NCI-H1092 treated with DMSO at 0.1 percent for 48 hours (cell line): ENCODE data around the gene HNF4A.

Source experiments
- DNase-seq: peaks from one replicate; lab custom pipeline; 2025; lab: John Stamatoyannopoulos, UW

HNF4A gene

DNA sequence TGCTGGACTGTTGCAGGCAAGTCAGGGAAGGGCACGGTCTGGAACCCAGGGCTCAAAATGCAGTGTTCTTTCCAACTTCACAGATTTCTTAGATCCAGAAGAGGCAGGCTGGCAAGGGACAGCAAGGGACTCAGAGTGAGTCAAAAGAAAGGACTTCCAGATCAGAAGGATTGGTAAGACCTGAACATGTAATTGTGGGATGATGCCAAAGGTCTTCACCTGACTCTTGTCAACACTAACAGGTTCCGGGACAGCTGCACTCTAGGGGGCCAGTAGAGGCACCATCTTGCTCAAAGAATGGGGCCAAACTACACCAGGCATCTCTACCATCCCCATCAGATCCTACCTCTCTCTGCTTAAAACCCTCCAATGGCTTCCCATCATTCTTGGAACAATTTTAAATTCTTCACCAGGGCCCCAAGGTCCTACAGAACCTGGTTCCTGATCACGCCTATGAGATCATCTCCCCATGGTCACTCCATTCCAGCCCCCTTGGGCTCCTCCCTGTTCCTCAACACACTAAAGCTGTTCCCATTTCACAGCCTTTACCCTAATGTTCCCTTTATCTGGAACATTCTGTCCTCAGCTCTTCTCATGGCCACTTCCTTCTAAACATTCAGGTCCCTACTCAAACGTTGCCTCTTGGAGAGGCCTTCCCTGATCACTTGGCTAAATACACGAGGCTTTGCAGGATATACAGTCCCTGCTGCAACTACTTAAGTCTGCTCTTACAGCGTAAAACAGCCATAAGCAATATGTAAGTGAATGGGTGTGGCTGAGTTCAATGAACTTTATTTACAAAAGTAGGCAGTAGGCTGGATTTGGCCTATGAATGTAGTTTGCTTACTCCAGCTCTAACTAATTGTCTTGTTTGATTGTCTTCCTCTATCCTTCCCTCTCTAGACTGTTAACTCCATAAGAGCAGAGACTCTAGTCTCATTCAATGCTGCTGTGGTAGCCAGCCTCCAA is 90.5 kb downstream of the HNF4A start:
- no peak for DNase-seq

DNA sequence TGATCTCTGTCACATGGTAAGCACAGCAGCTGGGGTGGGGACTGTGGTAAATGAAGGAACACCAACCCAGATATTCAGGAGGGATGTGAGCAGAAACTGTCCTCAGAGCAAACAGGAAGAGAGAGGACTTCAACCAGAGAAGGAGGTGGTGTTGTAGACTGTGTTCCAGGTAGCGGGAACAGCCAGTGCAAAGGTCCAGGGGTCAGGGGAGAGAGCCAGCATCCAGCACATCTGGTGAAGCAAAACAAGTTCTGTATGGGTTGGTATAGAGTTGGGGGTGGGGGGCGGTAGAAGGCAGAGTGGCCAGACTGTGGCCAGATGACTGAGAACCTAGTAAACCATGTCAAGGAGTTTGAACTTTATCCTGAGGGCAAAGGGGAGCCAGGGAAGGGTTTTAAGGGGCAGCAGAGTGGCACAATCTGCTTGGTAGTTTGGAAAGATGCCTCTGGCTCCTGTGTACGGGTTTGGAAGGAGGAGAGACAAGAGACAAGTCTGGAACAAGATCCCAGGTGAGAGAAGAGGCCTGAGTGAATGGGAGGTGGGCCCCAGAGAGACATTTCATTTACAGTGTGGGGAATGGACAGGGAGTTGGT is 92.4 kb downstream of the HNF4A start:
- DNase-seq: no peak

DNA sequence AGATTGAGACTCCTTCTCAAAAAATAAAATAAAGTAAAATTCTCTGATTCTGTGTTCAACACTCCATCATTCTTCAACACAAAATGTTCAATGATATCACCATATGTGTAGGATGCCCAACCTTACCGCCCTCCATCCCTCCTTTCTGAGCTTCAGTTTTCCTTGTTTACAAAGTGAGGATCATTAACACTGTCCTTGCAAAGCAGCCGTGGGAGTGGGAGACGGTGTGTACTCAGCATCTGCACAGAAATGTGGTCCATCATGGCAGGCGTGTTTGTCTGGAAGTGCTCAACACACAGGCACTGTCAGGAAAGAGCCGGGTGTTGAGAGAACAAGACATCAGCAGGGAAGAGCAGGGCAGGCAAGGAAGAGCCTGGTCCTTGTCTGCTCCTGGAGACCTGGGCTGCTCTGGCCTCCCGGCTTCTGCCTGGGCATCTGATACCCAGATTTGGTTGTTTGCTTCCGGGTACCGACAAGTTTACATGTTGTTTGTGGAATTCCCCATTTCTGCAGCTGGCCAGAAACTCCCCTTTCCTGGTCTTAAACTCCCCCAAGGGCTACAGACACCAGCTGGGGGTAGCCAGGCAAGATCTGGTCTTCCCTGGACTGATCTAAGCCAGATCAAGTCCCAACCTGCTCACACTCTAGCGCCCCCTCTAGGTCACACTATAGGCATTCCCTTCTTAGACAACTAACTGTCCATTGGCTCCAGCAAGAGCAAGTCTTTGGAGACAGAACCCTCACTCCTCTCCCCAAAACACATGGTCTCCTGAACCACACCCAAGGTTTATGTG is 93.5 kb downstream of the HNF4A start:
- DNase-seq: no peak

DNA sequence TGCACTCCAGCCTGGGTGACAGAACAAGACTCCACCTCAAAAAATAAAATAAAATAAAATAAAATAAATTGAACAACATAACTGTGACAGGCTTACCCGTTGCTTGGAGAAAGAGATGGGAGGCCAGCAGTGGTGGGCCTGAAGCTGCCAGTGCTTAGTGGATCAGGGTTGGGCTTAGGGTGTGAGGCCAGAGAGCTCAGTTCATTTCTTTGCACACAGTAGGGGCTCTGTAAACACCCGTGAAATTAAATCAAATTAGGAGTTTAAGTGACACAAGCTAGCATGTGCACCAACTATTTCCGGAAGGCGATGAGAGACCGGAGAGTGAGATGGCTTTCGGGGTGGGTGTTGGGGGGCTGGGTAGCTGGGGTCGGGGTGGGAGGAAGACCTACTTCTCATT is 94.4 kb downstream of the HNF4A start:
- no peak for DNase-seq

DNA sequence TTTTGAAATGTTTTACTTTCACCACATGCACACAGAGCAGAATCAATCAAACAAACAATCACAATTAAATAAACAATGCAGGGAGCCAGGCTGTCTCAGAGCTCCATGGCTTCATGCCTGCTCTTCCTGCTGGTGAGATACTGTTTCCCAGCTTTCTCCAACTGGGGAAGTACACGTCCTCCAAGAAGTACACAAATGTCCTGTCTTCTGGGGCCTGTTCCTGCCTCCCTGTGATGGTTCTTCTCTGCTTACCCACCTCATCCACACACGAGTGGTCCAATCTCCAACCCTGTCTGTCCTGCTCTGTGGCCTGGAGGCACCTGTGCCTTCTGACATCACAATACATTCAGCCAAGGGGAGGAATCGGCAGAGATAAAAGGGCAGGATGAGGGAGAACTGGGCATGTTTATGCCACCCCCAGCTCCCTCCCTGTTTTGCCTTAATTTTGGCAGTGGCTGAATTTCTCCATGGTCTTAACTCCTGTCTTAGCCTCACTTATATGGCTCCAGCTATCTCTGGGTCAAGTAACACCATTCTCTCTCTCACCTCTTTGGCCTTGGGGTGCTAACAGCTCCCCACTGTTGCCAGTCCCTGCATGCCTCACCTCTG is 94.9 kb downstream of the HNF4A start:
- no peak for DNase-seq

DNA sequence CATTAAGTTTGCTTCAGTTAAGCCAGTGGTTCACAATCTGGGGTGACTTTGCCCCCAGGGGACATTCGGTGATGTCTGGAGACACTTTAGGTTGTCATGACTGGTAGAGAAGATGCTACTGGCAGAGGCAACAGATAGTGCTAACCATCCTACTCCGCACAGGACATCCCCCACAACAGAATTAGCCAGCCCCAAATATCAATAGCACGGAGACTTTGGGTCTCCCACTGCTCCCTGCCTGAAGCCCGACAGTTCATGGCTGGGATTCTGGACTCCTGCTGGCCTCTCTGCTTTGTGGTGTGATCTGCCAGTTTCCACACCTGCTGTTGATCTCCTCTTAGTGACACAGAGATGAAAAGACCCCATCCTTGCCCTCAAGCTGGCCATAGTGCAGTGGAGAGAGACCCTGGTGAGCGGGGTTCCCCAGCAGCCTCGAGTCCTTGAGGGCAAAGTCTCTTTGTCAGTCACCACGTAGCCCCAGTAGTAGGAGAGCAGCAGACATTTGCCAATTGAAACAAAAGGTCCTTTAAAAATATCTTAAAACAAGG is 95.5 kb downstream of the HNF4A start:
- DNase-seq: no peak

DNA sequence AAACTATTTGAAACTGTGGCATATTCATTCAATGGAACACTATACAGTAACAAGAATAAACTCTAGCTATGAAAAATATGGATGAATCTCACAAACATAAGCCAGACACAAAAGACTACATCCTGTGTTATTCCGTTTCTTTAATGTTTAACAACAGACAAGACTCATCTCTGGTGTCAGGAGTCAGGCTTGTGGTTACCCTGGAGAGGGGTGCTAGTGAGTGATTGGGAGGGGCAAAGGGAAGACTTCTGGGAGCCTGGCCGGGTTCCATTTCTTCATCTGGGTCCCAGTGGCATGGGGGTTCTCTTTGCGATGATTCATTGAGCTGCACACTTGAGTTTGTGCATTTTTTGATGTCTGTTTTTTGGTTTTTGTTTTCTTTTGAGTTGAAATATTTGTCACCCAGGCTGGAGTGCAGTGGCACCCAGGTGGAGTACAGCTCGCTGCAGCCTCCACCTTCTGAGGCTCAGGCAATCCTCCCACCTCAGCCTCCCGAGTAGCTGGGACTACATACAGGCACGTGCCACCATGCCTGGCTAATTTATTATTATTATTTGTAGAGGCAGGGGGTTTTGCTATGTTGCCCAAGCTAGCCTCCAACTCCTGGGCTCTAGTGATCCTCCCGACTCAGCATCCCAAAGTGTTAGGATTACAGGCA is 98.9 kb downstream of the HNF4A start:
- DNase-seq: no peak

DNA sequence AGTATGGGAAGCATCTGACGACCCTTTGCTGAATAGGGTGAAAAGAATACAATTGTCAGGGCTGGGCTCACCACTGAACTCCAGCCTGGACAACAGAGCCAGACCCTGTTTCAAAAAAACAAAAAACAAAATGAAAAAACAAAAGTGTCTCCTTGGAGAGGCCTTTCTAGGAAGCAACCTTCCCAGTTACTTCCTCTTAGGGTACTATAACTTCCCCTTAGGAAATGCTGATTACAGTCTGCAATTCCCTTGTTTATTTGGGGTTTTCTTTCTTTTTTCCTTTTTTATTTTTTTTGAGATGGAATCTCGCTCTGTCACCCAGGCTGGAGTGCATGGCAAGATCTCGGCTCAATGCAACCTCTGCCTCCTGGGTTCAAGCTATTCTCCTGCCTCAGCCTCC is 99.6 kb downstream of the HNF4A start:
- DNase-seq: no peak

DNA sequence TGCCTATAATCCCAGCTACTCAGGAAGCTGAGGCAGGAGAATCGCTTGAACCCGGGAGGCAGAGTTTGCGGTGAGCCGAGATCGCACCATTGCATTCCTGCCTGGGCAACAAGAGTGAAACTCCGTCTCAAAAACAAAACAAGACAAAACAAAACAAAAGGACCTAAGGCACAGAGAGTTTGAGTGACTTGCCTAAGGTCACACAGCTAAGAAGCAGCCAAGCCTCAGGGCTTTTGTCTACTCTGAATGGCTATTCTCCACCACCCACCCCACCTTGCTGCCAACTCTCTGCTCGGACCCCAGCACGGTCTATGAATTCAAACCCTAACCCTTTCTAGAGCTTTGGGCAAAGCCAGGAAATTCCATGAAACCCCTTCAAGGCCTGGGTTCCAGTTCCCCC is 101.1 kb downstream of the HNF4A start:
- DNase-seq: no peak

DNA sequence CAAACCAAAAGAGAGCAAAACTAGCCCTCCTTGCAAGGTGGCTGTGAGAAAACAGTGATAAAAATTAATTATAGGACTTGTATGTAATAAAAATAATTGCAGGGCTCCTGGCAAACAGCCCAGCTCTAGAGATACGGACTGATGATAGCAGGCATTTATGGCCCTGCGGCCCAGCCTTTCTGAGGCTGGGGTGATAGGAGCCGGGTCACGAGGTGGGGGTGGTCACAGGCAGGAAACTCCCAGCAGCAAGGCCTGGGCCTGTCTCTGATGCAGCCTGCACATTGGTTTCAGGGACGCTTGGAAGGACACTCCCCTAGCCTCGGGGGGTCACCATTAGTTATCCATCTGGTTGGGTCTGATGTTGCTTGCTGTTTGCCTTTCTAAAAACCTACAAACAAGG is 101.5 kb downstream of the HNF4A start:
- DNase-seq: no peak

DNA sequence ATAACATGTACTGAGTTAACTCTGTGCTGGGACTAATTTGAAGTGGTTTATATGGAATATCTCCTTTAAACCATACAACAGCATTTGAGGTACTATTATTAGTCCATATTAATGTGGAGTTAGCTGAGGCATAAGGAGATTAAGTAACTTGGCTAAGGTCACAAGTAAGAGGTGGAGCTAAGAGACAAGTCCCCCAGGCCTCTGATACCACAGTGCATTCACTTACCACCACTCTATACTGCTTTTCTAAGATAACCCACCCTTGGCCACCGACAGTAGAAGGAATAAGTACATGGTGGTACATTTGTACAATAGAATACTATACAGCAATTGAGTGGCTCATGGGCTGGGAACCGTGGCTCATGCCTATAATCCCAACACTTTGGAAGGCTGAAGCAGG is 103.8 kb downstream of the HNF4A start:
- no peak for DNase-seq

DNA sequence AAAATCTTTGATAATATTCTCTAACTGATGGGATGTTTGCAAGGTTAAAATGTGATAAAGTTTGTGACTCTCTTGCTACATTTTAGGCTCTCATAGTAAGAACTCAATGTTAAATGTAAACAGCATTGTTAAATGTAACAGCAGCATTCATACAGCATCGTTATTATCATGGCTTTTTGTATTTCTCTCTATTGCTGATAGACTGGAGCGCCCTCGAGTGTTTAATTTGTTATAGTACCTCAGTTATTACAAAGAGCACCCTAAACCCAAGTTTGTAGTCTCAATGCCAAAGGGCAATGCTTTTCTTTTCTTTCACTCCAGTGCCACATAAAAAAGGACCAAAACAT is 105.3 kb downstream of the HNF4A start:
- DNase-seq: peak; percentile 69

DNA sequence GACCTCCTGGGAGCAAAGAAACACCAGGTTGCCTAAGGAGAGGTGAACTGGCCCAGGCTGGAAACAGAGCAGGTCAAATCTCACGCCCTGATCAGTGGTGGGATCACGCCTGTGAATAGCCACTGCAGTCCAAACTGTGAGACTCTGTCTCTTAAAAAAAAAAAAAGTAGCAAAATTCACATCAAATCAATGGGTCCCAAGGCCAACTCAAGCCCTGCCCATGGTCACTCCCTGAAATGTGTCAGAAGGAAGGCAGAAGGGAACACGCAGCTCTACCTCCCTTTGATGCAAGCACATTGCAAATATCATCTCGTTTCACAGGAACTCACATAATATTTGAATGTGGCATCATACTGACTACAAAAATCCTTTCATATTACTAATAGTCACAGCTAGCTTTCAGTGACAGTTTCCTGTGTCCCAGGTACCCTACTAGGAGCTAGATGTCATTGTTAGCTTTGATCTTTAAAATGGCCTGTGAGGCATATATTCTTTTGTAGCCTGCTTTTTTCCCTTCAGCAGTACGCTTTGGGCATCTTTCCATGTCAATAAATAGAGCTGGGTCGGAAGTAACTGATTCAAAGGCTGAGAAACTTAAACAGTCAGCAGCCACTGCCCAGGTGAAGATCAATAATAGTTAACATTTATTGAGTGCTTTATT is 105.8 kb downstream of the HNF4A start:
- no peak for DNase-seq

DNA sequence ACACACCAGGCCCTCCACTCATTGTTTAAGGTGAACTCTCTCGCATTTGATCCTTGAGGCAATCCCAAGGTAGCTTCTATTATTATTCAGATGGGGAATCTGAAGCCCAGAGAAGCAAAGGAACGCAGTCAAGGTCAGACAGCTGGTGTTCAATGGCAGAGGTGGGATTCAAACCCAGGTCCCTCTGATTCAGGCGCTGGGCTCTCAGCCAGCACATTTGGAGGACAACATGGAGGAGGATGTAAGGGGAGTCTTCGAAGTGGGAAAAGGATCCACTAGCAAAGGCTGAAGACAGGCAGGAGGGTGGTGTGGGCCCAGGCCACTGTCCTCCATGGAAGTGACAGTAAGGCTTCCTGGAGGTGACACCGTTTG is 106.3 kb downstream of the HNF4A start:
- DNase-seq: no peak

DNA sequence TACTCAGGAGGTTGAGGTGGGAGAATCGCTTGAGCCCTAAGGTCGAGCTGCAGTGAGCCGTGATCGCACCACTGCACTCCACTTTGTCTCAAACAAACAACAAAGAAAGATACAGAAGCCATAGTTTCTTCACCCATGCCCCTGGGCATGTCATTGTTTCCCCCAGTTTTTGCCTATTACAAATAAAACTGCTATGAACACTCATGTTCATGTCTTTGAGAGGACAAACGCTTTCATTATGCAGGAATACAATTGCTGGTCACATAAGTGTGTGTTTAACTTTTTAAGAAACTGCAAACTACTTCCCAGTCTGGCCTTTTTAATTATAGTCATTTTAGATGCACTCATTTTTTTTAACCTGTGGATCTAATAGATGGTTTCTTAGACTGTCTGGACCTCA is 108.0 kb downstream of the HNF4A start:
- no peak for DNase-seq

DNA sequence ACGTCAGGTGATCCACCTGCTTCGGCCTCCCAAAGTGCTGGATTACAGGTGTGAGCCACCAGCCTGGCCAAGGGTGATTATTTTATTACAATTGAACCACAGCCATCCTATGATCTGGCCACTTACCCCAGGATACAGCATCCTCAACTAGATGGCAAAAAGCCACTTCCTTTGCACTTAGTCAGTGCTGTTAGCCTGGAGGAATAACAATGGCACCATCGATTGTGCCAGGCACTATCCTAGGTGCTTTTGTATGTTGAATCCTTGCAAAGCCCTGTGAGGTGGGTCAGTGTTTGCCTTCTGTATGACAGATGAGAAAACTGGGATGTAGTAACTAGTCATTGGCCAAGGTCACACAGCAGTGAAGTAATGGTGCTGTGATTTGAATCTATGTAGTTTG is 109.0 kb downstream of the HNF4A start:
- no peak for DNase-seq

DNA sequence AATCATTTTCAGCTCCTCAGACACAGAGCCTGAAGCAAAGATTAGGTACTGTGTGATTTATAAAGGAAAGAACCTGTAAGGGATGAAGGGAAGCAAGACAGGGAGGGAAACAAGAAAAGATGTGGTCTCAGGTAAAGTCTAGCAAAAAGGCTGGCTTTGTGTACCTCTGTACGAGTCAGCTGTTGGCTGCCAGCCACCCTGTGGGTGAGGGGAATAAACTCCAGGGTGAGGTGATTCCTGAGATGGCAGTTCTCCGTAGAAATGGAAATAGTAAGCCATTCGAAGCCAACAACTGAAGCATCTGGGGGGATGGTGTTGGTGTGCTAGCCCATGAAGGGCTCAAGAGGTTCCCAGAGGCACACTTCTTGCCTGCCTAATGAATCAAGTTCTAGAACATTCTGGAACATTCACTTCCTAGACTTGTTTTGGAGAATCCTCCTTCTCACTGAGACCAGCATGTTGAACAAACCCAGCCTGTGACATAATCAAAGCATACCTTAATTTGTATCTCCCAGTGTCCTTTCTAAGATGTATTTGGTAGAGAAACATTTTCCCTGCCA is 109.6 kb downstream of the HNF4A start:
- DNase-seq: no peak

DNA sequence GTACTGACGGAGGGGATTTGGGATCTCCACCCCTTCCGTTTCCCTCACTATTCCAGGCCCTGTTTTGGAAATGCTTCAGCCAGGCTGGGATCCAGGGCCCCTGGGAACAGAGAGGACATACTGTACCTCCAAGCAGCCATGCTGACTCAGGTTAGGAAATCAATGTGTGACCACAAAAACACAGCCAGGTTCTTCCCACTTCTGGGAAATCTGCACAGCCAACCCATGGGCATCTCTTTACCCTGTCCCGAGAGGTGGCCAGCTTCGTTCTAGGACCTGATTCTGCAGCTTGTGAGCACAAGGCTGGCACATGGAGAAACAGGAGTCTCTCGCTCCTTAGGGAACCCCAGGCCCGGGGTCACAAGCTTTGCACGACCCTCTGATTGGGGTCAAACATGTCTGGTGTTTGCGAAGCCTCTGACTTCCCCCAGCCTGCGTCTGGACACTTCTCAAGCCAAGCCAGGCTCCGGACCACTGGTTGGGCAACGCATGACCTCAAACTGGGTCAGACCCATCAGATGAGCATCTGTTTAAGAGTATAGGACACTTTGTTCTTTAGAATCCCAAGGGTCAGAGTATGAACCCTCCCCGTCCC is 111.9 kb downstream of the HNF4A start:
- no peak for DNase-seq

DNA sequence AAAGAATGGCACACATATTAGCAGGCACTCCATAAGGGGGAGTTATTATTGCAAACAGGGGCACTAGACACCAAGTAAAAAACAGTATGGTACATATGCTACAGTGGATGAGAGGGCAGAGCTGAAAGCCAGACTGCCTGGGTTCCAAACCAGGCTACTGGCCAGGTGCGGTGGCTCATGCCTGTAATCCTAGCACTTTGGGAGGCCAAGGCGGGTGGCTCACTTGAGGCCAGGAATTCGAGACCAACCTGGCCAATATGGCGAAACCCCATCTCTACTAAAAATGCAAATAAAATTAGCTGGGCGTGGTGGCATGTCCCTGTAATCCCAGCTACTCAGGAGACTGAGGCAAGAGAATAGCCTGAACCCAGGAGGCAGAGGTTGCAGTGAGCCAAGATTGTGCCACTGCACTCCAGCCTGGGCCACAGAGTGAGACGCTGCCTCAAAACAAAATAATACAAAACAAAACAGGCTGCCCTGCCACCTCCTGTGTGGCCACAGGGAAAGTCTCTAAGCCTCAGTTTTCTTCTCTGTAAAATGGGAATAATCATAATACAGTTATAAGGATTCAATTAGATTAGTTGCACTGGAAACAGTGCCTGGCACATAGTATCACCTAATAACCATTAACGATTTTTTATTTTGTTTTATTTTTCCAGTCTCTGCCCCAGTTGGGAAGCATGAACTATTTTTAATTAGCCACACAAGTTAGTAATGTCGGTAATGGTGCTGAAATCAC is 112.7 kb downstream of the HNF4A start:
- DNase-seq: no peak

DNA sequence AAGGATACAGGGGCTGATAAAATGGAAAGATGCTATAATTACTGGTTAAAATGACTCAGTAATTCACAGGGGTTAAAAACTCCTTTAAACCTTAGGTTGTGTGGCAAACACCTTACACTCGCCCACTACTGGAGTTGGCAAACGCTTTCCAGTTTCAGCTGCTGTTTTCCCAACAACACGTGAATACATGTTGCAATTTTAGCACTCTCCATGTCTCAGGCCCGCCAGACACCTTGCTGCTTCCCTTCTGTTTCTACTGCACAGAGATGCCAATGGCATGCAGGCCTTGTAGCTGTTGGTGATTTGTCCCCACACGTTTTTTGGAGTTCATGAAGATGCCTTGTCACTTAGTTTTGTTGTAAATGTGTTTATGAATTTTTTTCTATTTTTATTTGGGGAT is 114.8 kb downstream of the HNF4A start:
- no peak for DNase-seq
